Gastroesophageal sphincter (tissue), 3 donors: Measurements from ENCODE around the gene TAB2.

Experiments used
- POLR2A ChIP-seq, 2 donors: fragments of 450-650 bp; IDR thresholded peaks; one replicate each; pipeline ENCODE4 v1.6.1; 2017; ENCODE audit warnings: antibody characterized with exemption in 2 of 2, mild to moderate bottlenecking in 2 of 2, moderate library complexity in 1 of 2
- TF ChIP-seq, protein P1 (sequence below), 4 experiments: fragments of 200-600 bp in 2 of 4; fragments of 450-650 bp in 2 of 4; sonication (generic) in 1 of 4; IDR thresholded peaks; one replicate each; pipeline ENCODE4 v1.5.1; 2017 to 2019; ENCODE audit warnings: antibody characterized with exemption in 4 of 4, mild to moderate bottlenecking in 2 of 4, moderate library complexity in 2 of 4

- TF ChIP-seq, protein P1, sequence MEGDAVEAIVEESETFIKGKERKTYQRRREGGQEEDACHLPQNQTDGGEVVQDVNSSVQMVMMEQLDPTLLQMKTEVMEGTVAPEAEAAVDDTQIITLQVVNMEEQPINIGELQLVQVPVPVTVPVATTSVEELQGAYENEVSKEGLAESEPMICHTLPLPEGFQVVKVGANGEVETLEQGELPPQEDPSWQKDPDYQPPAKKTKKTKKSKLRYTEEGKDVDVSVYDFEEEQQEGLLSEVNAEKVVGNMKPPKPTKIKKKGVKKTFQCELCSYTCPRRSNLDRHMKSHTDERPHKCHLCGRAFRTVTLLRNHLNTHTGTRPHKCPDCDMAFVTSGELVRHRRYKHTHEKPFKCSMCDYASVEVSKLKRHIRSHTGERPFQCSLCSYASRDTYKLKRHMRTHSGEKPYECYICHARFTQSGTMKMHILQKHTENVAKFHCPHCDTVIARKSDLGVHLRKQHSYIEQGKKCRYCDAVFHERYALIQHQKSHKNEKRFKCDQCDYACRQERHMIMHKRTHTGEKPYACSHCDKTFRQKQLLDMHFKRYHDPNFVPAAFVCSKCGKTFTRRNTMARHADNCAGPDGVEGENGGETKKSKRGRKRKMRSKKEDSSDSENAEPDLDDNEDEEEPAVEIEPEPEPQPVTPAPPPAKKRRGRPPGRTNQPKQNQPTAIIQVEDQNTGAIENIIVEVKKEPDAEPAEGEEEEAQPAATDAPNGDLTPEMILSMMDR (IDR thresholded peaks at IDR 0.05): no peak
- no peak for TF ChIP-seq POLR2A (IDR thresholded peaks at IDR 0.05)
These were observed 136.3 kb downstream of the TAB2 start for GRCh38 chr6:149453597-149454345.
